Measurements from ENCODE around the gene MPO.

- TF ChIP-seq POLR2A (IDR thresholded peaks at IDR 0.05) (no peak), CTCF (IDR thresholded peaks at IDR 0.05) (no peak)
These were observed 5.3 kb downstream of the MPO start for GRCh38 chr17:58275417-58275816.
